Measurements from ENCODE around the gene DPP9.

DNA sequence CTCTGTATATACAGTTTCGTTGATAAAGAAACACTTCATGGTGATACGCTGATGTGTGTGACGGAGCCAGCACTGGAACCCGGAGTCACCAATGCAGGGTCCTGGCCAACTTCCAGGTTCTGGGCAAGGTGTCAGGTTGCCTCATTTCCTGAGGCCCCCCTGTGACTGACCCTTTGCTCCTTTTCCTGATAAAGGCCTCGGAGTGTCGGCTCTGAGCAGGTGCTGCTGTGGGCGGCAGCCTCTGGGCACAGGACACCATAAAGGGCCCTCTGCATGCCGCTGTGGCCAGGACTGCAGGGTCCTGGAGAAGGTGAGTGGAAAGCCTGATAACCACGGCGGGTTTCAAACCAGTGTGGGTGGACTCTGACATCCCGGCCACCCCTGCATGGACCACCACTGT lies 36.2 kb downstream of the DPP9 start:
- TF ChIP-seq, protein P1, sequence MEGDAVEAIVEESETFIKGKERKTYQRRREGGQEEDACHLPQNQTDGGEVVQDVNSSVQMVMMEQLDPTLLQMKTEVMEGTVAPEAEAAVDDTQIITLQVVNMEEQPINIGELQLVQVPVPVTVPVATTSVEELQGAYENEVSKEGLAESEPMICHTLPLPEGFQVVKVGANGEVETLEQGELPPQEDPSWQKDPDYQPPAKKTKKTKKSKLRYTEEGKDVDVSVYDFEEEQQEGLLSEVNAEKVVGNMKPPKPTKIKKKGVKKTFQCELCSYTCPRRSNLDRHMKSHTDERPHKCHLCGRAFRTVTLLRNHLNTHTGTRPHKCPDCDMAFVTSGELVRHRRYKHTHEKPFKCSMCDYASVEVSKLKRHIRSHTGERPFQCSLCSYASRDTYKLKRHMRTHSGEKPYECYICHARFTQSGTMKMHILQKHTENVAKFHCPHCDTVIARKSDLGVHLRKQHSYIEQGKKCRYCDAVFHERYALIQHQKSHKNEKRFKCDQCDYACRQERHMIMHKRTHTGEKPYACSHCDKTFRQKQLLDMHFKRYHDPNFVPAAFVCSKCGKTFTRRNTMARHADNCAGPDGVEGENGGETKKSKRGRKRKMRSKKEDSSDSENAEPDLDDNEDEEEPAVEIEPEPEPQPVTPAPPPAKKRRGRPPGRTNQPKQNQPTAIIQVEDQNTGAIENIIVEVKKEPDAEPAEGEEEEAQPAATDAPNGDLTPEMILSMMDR (IDR thresholded peaks at IDR 0.05; ENCODE audit: low read depth, low read length): no peak
- TF ChIP-seq EZH2phosphoT487 (IDR thresholded peaks at IDR 0.05; ENCODE audit: low read depth): no peak
